Activated CD4-positive, alpha-beta T cell treated with anti-CD3 and anti-CD28 coated beads, Interleukin-2, amount 10 ng/mL, durations not matched to agents 7 days and 5 days (primary cell): Measurements from ENCODE around the gene MAEL. TPM values are rescaled to one million over a fixed set of nuclear protein-coding genes. Genes with fewer than 3 reads are reported as not detected.

ENCODE experiments used
- CTCF ChIA-PET: fragments of 350-600 bp; sonication (Branson Sonifier 250); formaldehyde crosslinking; loops from one replicate; lab custom pipeline; 2021; ENCODE audit warnings: antibody characterized with exemption; lab: Charles Lee
- POLR2A ChIA-PET: fragments of 350-600 bp; sonication (Branson Sonifier 250); formaldehyde crosslinking; loops from one replicate; lab custom pipeline; 2021; ENCODE audit warnings: antibody characterized with exemption; lab: Charles Lee
- DNase-seq: peaks from one replicate; pipeline ENCODE4 v3.0.0-alpha.2; 2020
- H3K27ac Mint-ChIP-seq: one replicate; pipeline ENCODE4 v1.8.0; 2021; ENCODE audit warnings: mild to moderate bottlenecking, moderate library complexity, mixed read lengths
- H3K27me3 Mint-ChIP-seq: one replicate; pipeline ENCODE4 v1.8.0; 2021; ENCODE audit warnings: mixed read lengths
- H3K36me3 Mint-ChIP-seq: one replicate; pipeline ENCODE4 v1.8.0; 2021; ENCODE audit warnings: low read depth, mixed read lengths
- H3K4me1 Mint-ChIP-seq: one replicate; pipeline ENCODE4 v1.8.0; 2021; ENCODE audit warnings: mixed read lengths
- H3K4me3 Mint-ChIP-seq: one replicate; pipeline ENCODE4 v1.8.0; 2021; ENCODE audit warnings: mild to moderate bottlenecking, moderate library complexity, mixed read lengths
- H3K9me3 Mint-ChIP-seq: one replicate; pipeline ENCODE4 v1.8.0; 2021; ENCODE audit warnings: mixed read lengths
- total RNA-seq, 2 experiments: library from RNA; stranded (reverse); gene quantifications; one replicate each; pipeline ENCODE4 v1.2.3, GENCODE V29; 2021

MAEL gene
- total RNA-seq, 2 experiments from 2014 or later, result 0.19 TPM; not detected in 1

- Mint-ChIP-seq H3K27ac (peak overlapping the region; percentile 82), H3K4me3 (peak overlapping the region; percentile 75), H3K27me3 (peaks cover 28% of the 10 kb centered on the region), H3K9me3 (no peaks in the 10 kb centered on the region), H3K36me3 (no peaks in the 10 kb centered on the region), H3K4me1 (peaks cover 17% of the 10 kb centered on the region)
- CTCF ChIA-PET, result interaction anchor here (0.6 to 1.8 kb wide), 9 partner anchors 10 to 1150 kb away, joined by 3 to 8 read pairs (median 4); partner anchors contain the start of gene ILDR2
- DNase-seq, result peak; percentile 82
- POLR2A ChIA-PET, result interaction anchor here (0.6 kb wide), 1 partner anchor 646 kb away, joined by 3 read pairs; no protein-coding TSS in a partner anchor
These were observed 54.8 kb downstream of the MAEL start for GRCh38 chr1:167043752-167044488.

GRCh38 chr1:167051907-167052306 is 62.8 kb downstream of the MAEL start:
- no peaks in the 10 kb centered on the region for H3K9me3 Mint-ChIP-seq
- peaks cover 8% of the 10 kb centered on the region for H3K4me1 Mint-ChIP-seq
- H3K4me3 Mint-ChIP-seq, result no peak overlapping the region
- peaks cover 5% of the 10 kb centered on the region for H3K27me3 Mint-ChIP-seq
- CTCF ChIA-PET, result interaction anchor here (1.3 to 16.1 kb wide), 2 partner anchors 139 to 168 kb away, joined by 3 to 278 read pairs; no protein-coding TSS in a partner anchor
- H3K27ac Mint-ChIP-seq, result no peak overlapping the region
- POLR2A ChIA-PET, result no interaction called here
- no peaks in the 10 kb centered on the region for H3K36me3 Mint-ChIP-seq
- DNase-seq, result no peak

- Mint-ChIP-seq H3K27ac (no peak overlapping the region), H3K4me3 (no peak overlapping the region), H3K36me3 (no peaks in the 10 kb centered on the region), H3K27me3 (peaks cover 1% of the 10 kb centered on the region), H3K4me1 (peaks cover 8% of the 10 kb centered on the region), H3K9me3 (no peaks in the 10 kb centered on the region)
- no peak for DNase-seq
- CTCF ChIA-PET, result interaction anchor here (1.3 to 16.1 kb wide), 2 partner anchors 140 to 168 kb away, joined by 3 to 278 read pairs; no protein-coding TSS in a partner anchor
- POLR2A ChIA-PET, result no interaction called here
These were observed 63.3 kb downstream of the MAEL start for GRCh38 chr1:167052389-167052788.

GRCh38 chr1:167054531-167054930 is 65.5 kb downstream of the MAEL start:
- no peak overlapping the region for H3K27ac Mint-ChIP-seq
- CTCF ChIA-PET, result interaction anchor here (1.0 to 16.1 kb wide), 4 partner anchors 10 to 149 kb away, joined by 3 to 278 read pairs (median 6); no protein-coding TSS in a partner anchor
- H3K4me1 Mint-ChIP-seq, result peaks cover 18% of the 10 kb centered on the region
- no peaks in the 10 kb centered on the region for H3K27me3 Mint-ChIP-seq
- POLR2A ChIA-PET, result no interaction called here
- no peaks in the 10 kb centered on the region for H3K9me3 Mint-ChIP-seq
- H3K36me3 Mint-ChIP-seq, result no peaks in the 10 kb centered on the region
- no peak for DNase-seq
- no peak overlapping the region for H3K4me3 Mint-ChIP-seq

GRCh38 chr1:167054946-167055630 is 66.0 kb downstream of the MAEL start:
- ChIA-PET POLR2A (no interaction called here), CTCF (interaction anchor here (1.1 to 16.1 kb wide), 3 partner anchors 10 to 142 kb away, joined by 5 to 278 read pairs (median 8); no protein-coding TSS in a partner anchor)
- Mint-ChIP-seq H3K4me3 (no peak overlapping the region), H3K36me3 (no peaks in the 10 kb centered on the region), H3K9me3 (no peaks in the 10 kb centered on the region), H3K4me1 (peaks cover 20% of the 10 kb centered on the region), H3K27me3 (no peaks in the 10 kb centered on the region), H3K27ac (no peak overlapping the region)
- DNase-seq, result no peak

- Mint-ChIP-seq H3K36me3 (no peaks in the 10 kb centered on the region), H3K4me3 (no peak overlapping the region), H3K9me3 (no peaks in the 10 kb centered on the region), H3K27ac (no peak overlapping the region), H3K27me3 (no peaks in the 10 kb centered on the region), H3K4me1 (peaks cover 20% of the 10 kb centered on the region)
- ChIA-PET POLR2A (interaction anchor here (1.7 kb wide), 1 partner anchor 147 kb away, joined by 9 read pairs; no protein-coding TSS in a partner anchor), CTCF (interaction anchor here (0.6 to 16.1 kb wide), 9 partner anchors 9 to 173 kb away, joined by 3 to 278 read pairs (median 5); no protein-coding TSS in a partner anchor)
- DNase-seq, result no peak
These were observed 67.6 kb downstream of the MAEL start for GRCh38 chr1:167056529-167057231.

- H3K4me3 Mint-ChIP-seq, result no peak overlapping the region
- no peaks in the 10 kb centered on the region for H3K9me3 Mint-ChIP-seq
- POLR2A ChIA-PET, result interaction anchor here (1.7 kb wide), 1 partner anchor 147 kb away, joined by 9 read pairs; no protein-coding TSS in a partner anchor
- no peaks in the 10 kb centered on the region for H3K27me3 Mint-ChIP-seq
- peaks cover 20% of the 10 kb centered on the region for H3K4me1 Mint-ChIP-seq
- CTCF ChIA-PET, result interaction anchor here (0.6 to 16.1 kb wide), 9 partner anchors 9 to 173 kb away, joined by 3 to 278 read pairs (median 8); no protein-coding TSS in a partner anchor
- no peaks in the 10 kb centered on the region for H3K36me3 Mint-ChIP-seq
- H3K27ac Mint-ChIP-seq, result no peak overlapping the region
- DNase-seq, result peak; percentile 55
These were observed 68.2 kb downstream of the MAEL start for GRCh38 chr1:167057241-167057688.

- H3K27me3 Mint-ChIP-seq, result no peaks in the 10 kb centered on the region
- no peaks in the 10 kb centered on the region for H3K36me3 Mint-ChIP-seq
- ChIA-PET POLR2A (interaction anchor here (0.6 kb wide), 1 partner anchor 188 kb away, joined by 3 read pairs; no protein-coding TSS in a partner anchor), CTCF (interaction anchor here (0.6 to 16.1 kb wide), 42 partner anchors 9 to 1131 kb away, joined by 3 to 278 read pairs (median 4); partner anchors contain the start of genes GPA33 and TADA1)
- no peaks in the 10 kb centered on the region for H3K9me3 Mint-ChIP-seq
- H3K4me3 Mint-ChIP-seq, result no peak overlapping the region
- H3K4me1 Mint-ChIP-seq, result peaks cover 20% of the 10 kb centered on the region
- DNase-seq, result peak; percentile 73
- H3K27ac Mint-ChIP-seq, result peak overlapping the region; percentile 4
These were observed 70.1 kb downstream of the MAEL start for GRCh38 chr1:167059045-167059808.

GRCh38 chr1:167059809-167060107 is 70.7 kb downstream of the MAEL start:
- H3K9me3 Mint-ChIP-seq, result no peaks in the 10 kb centered on the region
- no peak overlapping the region for H3K4me3 Mint-ChIP-seq
- H3K27ac Mint-ChIP-seq, result no peak overlapping the region
- no peaks in the 10 kb centered on the region for H3K27me3 Mint-ChIP-seq
- no peak for DNase-seq
- peaks cover 20% of the 10 kb centered on the region for H3K4me1 Mint-ChIP-seq
- ChIA-PET CTCF (interaction anchor here (0.6 to 16.1 kb wide), 31 partner anchors 9 to 570 kb away, joined by 3 to 278 read pairs (median 5); partner anchors contain the start of genes GPA33 and TADA1), POLR2A (no interaction called here)
- no peaks in the 10 kb centered on the region for H3K36me3 Mint-ChIP-seq

GRCh38 chr1:167060141-167061072 is 71.3 kb downstream of the MAEL start:
- CTCF ChIA-PET, result interaction anchor here (0.5 to 16.1 kb wide), 24 partner anchors 10 to 570 kb away, joined by 3 to 278 read pairs (median 4); partner anchors contain the start of gene TADA1
- H3K36me3 Mint-ChIP-seq, result no peaks in the 10 kb centered on the region
- no peaks in the 10 kb centered on the region for H3K9me3 Mint-ChIP-seq
- no peaks in the 10 kb centered on the region for H3K27me3 Mint-ChIP-seq
- no peak for DNase-seq
- no peak overlapping the region for H3K4me3 Mint-ChIP-seq
- H3K27ac Mint-ChIP-seq, result no peak overlapping the region
- POLR2A ChIA-PET, result no interaction called here
- H3K4me1 Mint-ChIP-seq, result peaks cover 15% of the 10 kb centered on the region

GRCh38 chr1:167061073-167061464 is 72.0 kb downstream of the MAEL start:
- POLR2A ChIA-PET, result no interaction called here
- Mint-ChIP-seq H3K27me3 (no peaks in the 10 kb centered on the region), H3K36me3 (no peaks in the 10 kb centered on the region), H3K4me3 (no peak overlapping the region), H3K4me1 (peaks cover 12% of the 10 kb centered on the region), H3K27ac (no peak overlapping the region), H3K9me3 (no peaks in the 10 kb centered on the region)
- DNase-seq, result no peak
- CTCF ChIA-PET, result interaction anchor here (0.5 to 16.1 kb wide), 7 partner anchors 11 to 177 kb away, joined by 3 to 278 read pairs (median 6); no protein-coding TSS in a partner anchor
